Type B pancreatic cell (in vitro differentiated cells): ENCODE results near the gene UTS2R. TPM values are rescaled to one million over a fixed set of nuclear protein-coding genes. Genes with fewer than 3 reads are reported as not detected.
"Not testable (repeated sequence)": the region's sequence is repeated elsewhere in the genome, so short reads cannot be mapped to it uniquely, and the experiment has no call there.

Experiments used
- DNase-seq: peaks from one replicate; pipeline ENCODE4 v3.0.0; 2021; ENCODE audit warnings: mixed read lengths; ENCODE audit not compliant: unreplicated experiment; ENCODE audit errors: extremely low spot score
- H3K27ac Mint-ChIP-seq: 2 replicates; pipeline ENCODE4 v1.8.0; 2021; ENCODE audit warnings: mild to moderate bottlenecking, mixed read lengths
- H3K27me3 Mint-ChIP-seq: 2 replicates; pipeline ENCODE4 v1.8.0; 2021; ENCODE audit warnings: mixed read lengths
- H3K36me3 Mint-ChIP-seq: 2 replicates; pipeline ENCODE4 v1.8.0; 2021; ENCODE audit warnings: mixed read lengths
- H3K4me1 Mint-ChIP-seq: one replicate; pipeline ENCODE4 v1.8.0; 2021; ENCODE audit warnings: mixed read lengths; ENCODE audit not compliant: unreplicated experiment
- H3K4me3 Mint-ChIP-seq: 2 replicates; pipeline ENCODE4 v1.8.0; 2021; ENCODE audit warnings: mild to moderate bottlenecking, mixed read lengths
- H3K9me3 Mint-ChIP-seq: 2 replicates; pipeline ENCODE4 v1.8.0; 2021; ENCODE audit warnings: mixed read lengths
- CTCF ChIP-seq: fragments of 200-600 bp; sonication (generic); conservative IDR thresholded peaks from 2 replicates; pipeline ENCODE4 v1.5.0; 2021; ENCODE audit warnings: antibody characterized with exemption, mild to moderate bottlenecking
- total RNA-seq: library from RNA; stranded (reverse); gene quantifications from 2 replicates; pipeline ENCODE4 v1.2.1, GENCODE V29; 2021; ENCODE audit warnings: low replicate concordance

The UTS2R gene
- total RNA-seq, 1 donor from 2014 or later = 0.97 TPM

GRCh38 chr17:82370471-82371332, 863 bp upstream of the UTS2R start:
- no peak for TF ChIP-seq CTCF
- Mint-ChIP-seq H3K9me3 (no peaks in the 10 kb centered on the region), H3K4me3 (peak overlapping the region; percentile 17), H3K36me3 (no peaks in the 10 kb centered on the region), H3K27ac (no peak overlapping the region), H3K4me1 (peaks cover 26% of the 10 kb centered on the region), H3K27me3 (peaks cover 29% of the 10 kb centered on the region)
- DNase-seq = no peak

- no peaks in the 10 kb centered on the region for H3K9me3 Mint-ChIP-seq
- H3K27ac Mint-ChIP-seq = no peak overlapping the region
- peak; percentile 28 for TF ChIP-seq CTCF
- peaks cover 29% of the 10 kb centered on the region for H3K27me3 Mint-ChIP-seq
- H3K4me1 Mint-ChIP-seq = peaks cover 18% of the 10 kb centered on the region
- no peaks in the 10 kb centered on the region for H3K36me3 Mint-ChIP-seq
- no peak for DNase-seq
- H3K4me3 Mint-ChIP-seq = peak overlapping the region; percentile 48
These were observed 895 bp downstream of the UTS2R start for GRCh38 chr17:82372249-82373071.

- H3K4me1 Mint-ChIP-seq = peaks cover 11% of the 10 kb centered on the region
- not testable (repeated sequence) for H3K36me3 Mint-ChIP-seq, DNase-seq, H3K9me3 Mint-ChIP-seq, H3K27ac Mint-ChIP-seq
- H3K27me3 Mint-ChIP-seq = peaks cover 28% of the 10 kb centered on the region
- peak overlapping the region; percentile 48 for H3K4me3 Mint-ChIP-seq
These were observed 1.5 kb downstream of the UTS2R start for GRCh38 chr17:82373072-82373452.

GRCh38 chr17:82373731-82374625, 2.4 kb downstream of the UTS2R start:
- Mint-ChIP-seq H3K27me3 (peaks cover 30% of the 10 kb centered on the region), H3K4me1 (peaks cover 9% of the 10 kb centered on the region), H3K4me3 (peak overlapping the region; percentile 48), H3K27ac (no peak overlapping the region), H3K36me3 (no peaks in the 10 kb centered on the region), H3K9me3 (no peaks in the 10 kb centered on the region)
- no peak for TF ChIP-seq CTCF
- DNase-seq = no peak

- peaks cover 28% of the 10 kb centered on the region for H3K27me3 Mint-ChIP-seq
- TF ChIP-seq CTCF = no peak
These were observed 3.2 kb downstream of the UTS2R start for GRCh38 chr17:82374626-82375331.

More at GRCh38 chr17:82374626-82375331, 3.2 kb downstream of the UTS2R start:
- H3K36me3 Mint-ChIP-seq = no peaks in the 10 kb centered on the region
- H3K4me3 Mint-ChIP-seq = no peak overlapping the region
- peaks cover 9% of the 10 kb centered on the region for H3K4me1 Mint-ChIP-seq
- DNase-seq = no peak
- H3K27ac Mint-ChIP-seq = no peak overlapping the region
- no peaks in the 10 kb centered on the region for H3K9me3 Mint-ChIP-seq
